Measurements from ENCODE around the gene TSHZ2.

TSHZ2 gene

GRCh38 chr20:52948491-52948890, 23.7 kb upstream of the TSHZ2 start:
- TF ChIP-seq CTCF (IDR thresholded peaks at IDR 0.05): no peak

- TF ChIP-seq CTCF (IDR thresholded peaks at IDR 0.05): no peak
Measured at GRCh38 chr20:52953020-52953419, 19.1 kb upstream of the TSHZ2 start.

GRCh38 chr20:52954849-52955248, 17.3 kb upstream of the TSHZ2 start:
- no peak for TF ChIP-seq CTCF (IDR thresholded peaks at IDR 0.05)

- no peak for TF ChIP-seq CTCF (IDR thresholded peaks at IDR 0.05)
Measured at GRCh38 chr20:52958211-52958610, 13.9 kb upstream of the TSHZ2 start.

- no peak; the same call in 1 of the 2 replicates for TF ChIP-seq CTCF (IDR thresholded peaks at IDR 0.05)
Measured at GRCh38 chr20:52959125-52959524, 13.0 kb upstream of the TSHZ2 start.

GRCh38 chr20:52962183-52962582, 10.0 kb upstream of the TSHZ2 start:
- TF ChIP-seq CTCF (IDR thresholded peaks at IDR 0.05): no peak

- TF ChIP-seq CTCF (IDR thresholded peaks at IDR 0.05): no peak
Measured at GRCh38 chr20:52963131-52963530, 9.0 kb upstream of the TSHZ2 start.

- TF ChIP-seq CTCF (IDR thresholded peaks at IDR 0.05): no peak
Measured at GRCh38 chr20:52964131-52964530, 8.0 kb upstream of the TSHZ2 start.
